ENCODE measurements around the gene CD47.

DNA sequence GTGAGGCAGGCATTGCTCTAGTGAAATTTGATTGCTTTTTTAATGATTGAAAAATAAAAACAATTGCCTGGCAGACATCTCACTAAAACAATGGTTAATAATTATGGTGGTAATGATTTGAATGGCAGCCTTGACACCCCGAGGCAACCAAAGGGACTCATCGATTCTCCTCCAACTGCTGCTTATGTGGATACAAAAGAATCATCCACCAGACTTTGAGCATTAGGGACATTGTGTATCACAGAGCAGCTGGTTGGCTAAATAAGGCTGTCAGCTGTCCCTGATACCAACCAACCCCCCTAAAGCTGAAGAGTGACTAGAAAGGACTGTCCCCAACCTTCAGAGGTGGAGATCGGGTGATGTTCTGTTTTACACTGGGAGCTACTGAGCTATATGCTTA is 1.7 kb upstream of the CD47 start:
- TF ChIP-seq, protein P1, sequence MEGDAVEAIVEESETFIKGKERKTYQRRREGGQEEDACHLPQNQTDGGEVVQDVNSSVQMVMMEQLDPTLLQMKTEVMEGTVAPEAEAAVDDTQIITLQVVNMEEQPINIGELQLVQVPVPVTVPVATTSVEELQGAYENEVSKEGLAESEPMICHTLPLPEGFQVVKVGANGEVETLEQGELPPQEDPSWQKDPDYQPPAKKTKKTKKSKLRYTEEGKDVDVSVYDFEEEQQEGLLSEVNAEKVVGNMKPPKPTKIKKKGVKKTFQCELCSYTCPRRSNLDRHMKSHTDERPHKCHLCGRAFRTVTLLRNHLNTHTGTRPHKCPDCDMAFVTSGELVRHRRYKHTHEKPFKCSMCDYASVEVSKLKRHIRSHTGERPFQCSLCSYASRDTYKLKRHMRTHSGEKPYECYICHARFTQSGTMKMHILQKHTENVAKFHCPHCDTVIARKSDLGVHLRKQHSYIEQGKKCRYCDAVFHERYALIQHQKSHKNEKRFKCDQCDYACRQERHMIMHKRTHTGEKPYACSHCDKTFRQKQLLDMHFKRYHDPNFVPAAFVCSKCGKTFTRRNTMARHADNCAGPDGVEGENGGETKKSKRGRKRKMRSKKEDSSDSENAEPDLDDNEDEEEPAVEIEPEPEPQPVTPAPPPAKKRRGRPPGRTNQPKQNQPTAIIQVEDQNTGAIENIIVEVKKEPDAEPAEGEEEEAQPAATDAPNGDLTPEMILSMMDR (IDR thresholded peaks at IDR 0.05; ENCODE audit: borderline replicate concordance, extremely low read depth, low read length, poor library complexity, severe bottlenecking): no peak
- TF ChIP-seq EZH2 (IDR thresholded peaks at IDR 0.05; ENCODE audit: borderline replicate concordance, low read depth, low read length, severe bottlenecking): no peak

Data from DND-41 (cell line).